ENCODE measurements around the gene TNIK. TPM values are rescaled to one million over a fixed set of nuclear protein-coding genes. Genes with fewer than 3 reads are reported as not detected.

TNIK gene
- total and polyA plus RNA-seq, 10 of the 15 experiments (the other 5 are each of a cell fraction or from before 2014, with no cell fraction given) = 13.9 to 74.3 (median 48.2) TPM

DNA sequence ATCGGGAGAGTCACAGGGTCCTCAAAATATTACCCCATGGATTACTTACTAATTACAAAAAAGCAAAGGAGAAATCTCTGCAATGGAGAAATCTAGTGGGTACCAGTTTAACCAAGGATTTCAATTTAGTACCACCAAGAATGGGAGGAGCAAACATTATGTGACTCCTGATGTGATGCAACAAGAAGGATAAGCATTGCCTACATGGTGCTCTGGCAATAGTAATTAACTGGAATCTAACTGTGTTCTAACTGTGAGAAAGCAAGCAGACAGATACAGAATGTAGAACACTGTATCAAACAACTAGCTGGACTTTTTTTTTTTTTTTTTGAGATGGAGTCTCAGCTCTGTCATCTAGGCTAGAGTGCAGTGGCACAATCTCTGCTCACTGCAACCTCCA is 159.2 kb downstream of the TNIK start:
- H3K4me3 ChIP-seq = no peak overlapping the region
- no peak overlapping the region for H3K4me2 ChIP-seq (ENCODE audit: control insufficient read depth, insufficient read depth)
- H3K9me3 ChIP-seq (replicated peaks; ENCODE audit: control insufficient read depth, insufficient read depth, low read length) = no peaks in the 10 kb centered on the region; the same call in 1 of the 3 replicates
- no TSS peak for BruUV-seq (replicated peaks)
- ChIA-PET CTCF (no interaction called here), SMC1A (ENCODE audit: uncharacterized antibody, unreplicated experiment) (interaction anchor here (1.0 kb wide), 1 partner anchor 127 kb away, joined by 3 read pairs; no protein-coding TSS in a partner anchor), POLR2A (interaction anchor here (0.6 to 0.7 kb wide), 3 partner anchors 16 to 160 kb away, joined by 3 to 4 read pairs (median 4); no protein-coding TSS in a partner anchor), RAD21 (ENCODE audit: unreplicated experiment) (interaction anchor here (0.7 kb wide), 1 partner anchor 9 kb away, joined by 3 read pairs; no protein-coding TSS in a partner anchor)
- DNase-seq (ENCODE audit: low read depth, low spot score) = no peak
- H3K4me1 ChIP-seq (ENCODE audit: control insufficient read depth, insufficient read depth, low read length) = peaks cover 25% of the 10 kb centered on the region
- H3K79me2 ChIP-seq (ENCODE audit: control insufficient read depth, insufficient read depth, low read length) = peaks cover 80% of the 10 kb centered on the region
- intact Hi-C loops (cut with micrococcal nuclease; ENCODE audit: unreplicated experiment) = no loop called here
- no peak overlapping the region for H3K27ac ChIP-seq (ENCODE audit: control insufficient read depth, insufficient read depth)
- FAIRE-seq = no peak
- no peak for ATAC-seq
- H3K36me3 ChIP-seq (ENCODE audit: control insufficient read depth in 2 of 2, insufficient read depth in 2 of 2, low read length in 1 of 2) = no peaks in the 10 kb centered on the region
- no peaks in the 10 kb centered on the region for H3K27me3 ChIP-seq (replicated peaks in 1 of 2; ENCODE audit: control insufficient read depth in 2 of 2, insufficient read depth in 2 of 2, low read length in 1 of 2)
- no peak overlapping the region for H3K9ac ChIP-seq (ENCODE audit: control insufficient read depth, insufficient read depth, low read length)
- no peaks in the 10 kb centered on the region for H4K20me1 ChIP-seq (ENCODE audit: control insufficient read depth, insufficient read depth)
- H2AFZ ChIP-seq (ENCODE audit: control insufficient read depth, low read depth, low read length) = no peak overlapping the region
- TF ChIP-seq KDM1A (IDR thresholded peaks at IDR 0.05; ENCODE audit: borderline replicate concordance) (no peak), CBX3 (IDR thresholded peaks at IDR 0.05; ENCODE audit: borderline replicate concordance, low read depth) (no peak), ZNF384 (IDR thresholded peaks at IDR 0.05; ENCODE audit: borderline replicate concordance, low read depth, low read length) (no peak), SP1 (IDR thresholded peaks at IDR 0.05; ENCODE audit: low read depth, low read length) (no peak), BCL3 (IDR thresholded peaks at IDR 0.05; ENCODE audit: borderline replicate concordance, insufficient read depth, low read depth, low read length, poor library complexity, severe bottlenecking) (no peak), MTA3 (IDR thresholded peaks at IDR 0.05; ENCODE audit: borderline replicate concordance, low read length) (no peak), BCL11A (IDR thresholded peaks at IDR 0.05; ENCODE audit: low read depth, low read length) (no peak), NR2F1 (conservative IDR thresholded peaks at IDR 0.05) (no peak), FOS (IDR thresholded peaks at IDR 0.05; ENCODE audit: borderline replicate concordance, extremely low read depth, insufficient read length) (no peak), TCF3 (IDR thresholded peaks at IDR 0.05; ENCODE audit: borderline replicate concordance, insufficient read depth, low read depth, low read length) (no peak), YY1 (IDR thresholded peaks at IDR 0.05; ENCODE audit: low read depth, low read length) (no peak), NFIC (IDR thresholded peaks at IDR 0.05; ENCODE audit: low read depth, low read length) (no peak), EP300 (IDR thresholded peaks at IDR 0.05; ENCODE audit: borderline replicate concordance in 1 of 2, control insufficient read depth in 1 of 2, low read depth in 2 of 2, low read length in 2 of 2) (no peak), PAX8 (IDR thresholded peaks at IDR 0.05) (no peak), LARP7 (IDR thresholded peaks at IDR 0.05) (no peak), SMARCA5 (IDR thresholded peaks at IDR 0.05) (no peak), ZNF274 (IDR thresholded peaks at IDR 0.05; ENCODE audit: insufficient read depth, insufficient read length) (no peak), RCOR1 (conservative IDR thresholded peaks at IDR 0.05; ENCODE audit: low read depth, low read length) (no peak), GATAD2B (conservative IDR thresholded peaks at IDR 0.05; ENCODE audit: low read depth) (no peak)
- in situ Hi-C loops (cut with MboI) = no loop called here
- WGBS (ENCODE audit: insufficient coverage, insufficient replicate concordance, low lambda C conversion rate, missing lambda C conversion rate) = 100% methylated on average over 1 of the region's 1 CpG

All from GM12878 (cell line).